Suprapubic skin (tissue), 4 donors: ENCODE results near the gene CST3. TPM values are rescaled to one million over a fixed set of nuclear protein-coding genes. Genes with fewer than 3 reads are reported as not detected.

Source experiments
- DNase-seq, 2 donors: peaks; one replicate each; pipeline ENCODE4 v3.0.0-alpha.2; 2019; ENCODE audit warnings: low spot score in 2 of 2
- H3K27ac ChIP-seq: fragments of 200-600 bp; sonication (generic); one replicate; pipeline ENCODE4 v1.5.1; 2019
- H3K27me3 ChIP-seq: fragments of 200-600 bp; sonication (generic); one replicate; pipeline ENCODE4 v1.5.1; 2019
- H3K36me3 ChIP-seq: fragments of 200-600 bp; sonication (generic); one replicate; pipeline ENCODE4 v1.5.1; 2019
- H3K4me1 ChIP-seq: fragments of 200-600 bp; sonication (generic); one replicate; pipeline ENCODE4 v1.5.1; 2019
- H3K4me3 ChIP-seq: fragments of 200-600 bp; sonication (generic); one replicate; pipeline ENCODE4 v1.5.1; 2019; ENCODE audit warnings: mild to moderate bottlenecking
- H3K9me3 ChIP-seq: fragments of 200-600 bp; sonication (generic); one replicate; pipeline ENCODE4 v1.5.1; 2019
- CTCF ChIP-seq, 2 donors: fragments of 200-600 bp in 1 of 2; fragments of 450-650 bp in 1 of 2; sonication (generic) in 1 of 2; IDR thresholded peaks; one replicate each; pipeline ENCODE4 v1.5.1; 2016 to 2019; ENCODE audit warnings: antibody characterized with exemption in 2 of 2, mild to moderate bottlenecking in 1 of 2, moderate library complexity in 1 of 2
- EP300 ChIP-seq: sonication (generic); formaldehyde crosslinking; IDR thresholded peaks from one replicate; pipeline ENCODE4 v1.6.1; 2017; ENCODE audit warnings: antibody characterized with exemption
- POLR2A ChIP-seq, 2 donors: fragments of 450-650 bp; IDR thresholded peaks; one replicate each; pipeline ENCODE4 v1.6.1; 2017; ENCODE audit warnings: antibody characterized with exemption in 2 of 2, mild to moderate bottlenecking in 2 of 2, moderate library complexity in 2 of 2
- POLR2AphosphoS5 ChIP-seq, 3 donors: sonication (generic); formaldehyde crosslinking; IDR thresholded peaks; one replicate each; pipeline ENCODE4 v1.6.1; 2017; ENCODE audit warnings: antibody characterized with exemption in 3 of 3
- WGBS: methylation state at CpG from one replicate; pipeline ENCODE4 v1.1.5; 2018; 5-methylcytosine and 5-hydroxymethylcytosine counted together
- total RNA-seq, 4 donors: library from RNA; depleted of rRNA; stranded (reverse); fragments of >200 nt; gene quantifications; one replicate each; pipeline ENCODE4 v1.1.0, GENCODE V29; 2016

The CST3 gene
- total RNA-seq, 4 donors from 2014 or later: 258 to 476 (median 386) TPM

GRCh38 chr20:23671479-23671878 lies 33.7 kb upstream of the CST3 start:
- Histone ChIP-seq H3K36me3 (no peaks in the 10 kb centered on the region), H3K27ac (no peak overlapping the region), H3K9me3 (no peaks in the 10 kb centered on the region), H3K4me1 (no peaks in the 10 kb centered on the region), H3K27me3 (no peaks in the 10 kb centered on the region), H3K4me3 (no peak overlapping the region)
- TF ChIP-seq POLR2AphosphoS5 (IDR thresholded peaks at IDR 0.05): no peak
- TF ChIP-seq CTCF (IDR thresholded peaks at IDR 0.05): no peak
- no peak for TF ChIP-seq POLR2A (IDR thresholded peaks at IDR 0.05)
- TF ChIP-seq EP300: no peak
- WGBS: 65% methylated on average over 3 of the region's 3 CpGs
- no peak for DNase-seq

GRCh38 chr20:23670361-23670760 lies 32.6 kb upstream of the CST3 start:
- 52% methylated on average over 1 of the region's 1 CpG for WGBS
- no peak overlapping the region for H3K4me3 ChIP-seq
- TF ChIP-seq POLR2A (IDR thresholded peaks at IDR 0.05) (no peak), POLR2AphosphoS5 (IDR thresholded peaks at IDR 0.05) (no peak), CTCF (IDR thresholded peaks at IDR 0.05) (no peak), EP300 (no peak)
- no peaks in the 10 kb centered on the region for H3K4me1 ChIP-seq
- H3K27ac ChIP-seq: no peak overlapping the region
- H3K9me3 ChIP-seq: no peaks in the 10 kb centered on the region
- no peak for DNase-seq
- no peaks in the 10 kb centered on the region for H3K36me3 ChIP-seq
- H3K27me3 ChIP-seq: no peaks in the 10 kb centered on the region

DNA sequence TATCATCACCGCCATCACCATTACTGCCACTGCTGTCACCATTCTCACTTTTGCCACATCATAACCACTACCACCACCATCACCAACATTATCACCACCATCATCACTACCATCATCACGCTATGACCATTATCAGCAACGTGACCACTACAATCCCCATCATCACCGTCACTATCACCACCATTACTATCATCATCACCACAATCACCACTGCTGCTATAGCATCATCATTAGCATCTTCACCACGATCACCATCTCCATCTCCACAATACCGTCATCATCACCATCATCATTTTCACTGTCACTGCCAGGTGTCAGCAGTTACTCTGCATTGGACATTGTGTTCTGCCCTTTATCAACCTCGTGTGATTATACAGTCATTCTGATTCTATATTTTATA lies 32.1 kb upstream of the CST3 start:
- Histone ChIP-seq H3K4me3 (no peak overlapping the region), H3K27me3 (no peaks in the 10 kb centered on the region), H3K27ac (no peak overlapping the region), H3K36me3 (no peaks in the 10 kb centered on the region), H3K9me3 (no peaks in the 10 kb centered on the region), H3K4me1 (no peaks in the 10 kb centered on the region)
- DNase-seq: no peak
- WGBS: 91% methylated on average over 7 of the region's 7 CpGs
- TF ChIP-seq EP300: no peak
- no peak for TF ChIP-seq POLR2A (IDR thresholded peaks at IDR 0.05)
- no peak for TF ChIP-seq CTCF (IDR thresholded peaks at IDR 0.05)
- no peak for TF ChIP-seq POLR2AphosphoS5 (IDR thresholded peaks at IDR 0.05)

- Histone ChIP-seq H3K36me3 (no peaks in the 10 kb centered on the region), H3K9me3 (no peaks in the 10 kb centered on the region), H3K4me1 (no peaks in the 10 kb centered on the region), H3K4me3 (no peak overlapping the region), H3K27ac (no peak overlapping the region), H3K27me3 (no peaks in the 10 kb centered on the region)
- WGBS: 98% methylated on average over 1 of the region's 1 CpG
- DNase-seq: no peak
- TF ChIP-seq EP300 (no peak), POLR2A (IDR thresholded peaks at IDR 0.05) (no peak), POLR2AphosphoS5 (IDR thresholded peaks at IDR 0.05) (no peak), CTCF (IDR thresholded peaks at IDR 0.05) (no peak)
These were observed 31.6 kb upstream of the CST3 start for GRCh38 chr20:23669327-23669726.

GRCh38 chr20:23668477-23668951 lies 30.8 kb upstream of the CST3 start:
- H3K36me3 ChIP-seq: no peaks in the 10 kb centered on the region
- no peak overlapping the region for H3K4me3 ChIP-seq
- no peaks in the 10 kb centered on the region for H3K27me3 ChIP-seq
- H3K9me3 ChIP-seq: no peaks in the 10 kb centered on the region
- 12% methylated on average over 4 of the region's 4 CpGs for WGBS
- DNase-seq: no peak
- TF ChIP-seq POLR2AphosphoS5 (IDR thresholded peaks at IDR 0.05) (no peak), POLR2A (IDR thresholded peaks at IDR 0.05) (no peak), CTCF (IDR thresholded peaks at IDR 0.05) (peak; percentile 46 to 78)
- no peaks in the 10 kb centered on the region for H3K4me1 ChIP-seq
- H3K27ac ChIP-seq: no peak overlapping the region
